ENCODE measurements around the gene ST3GAL4.

Gene ST3GAL4

DNA sequence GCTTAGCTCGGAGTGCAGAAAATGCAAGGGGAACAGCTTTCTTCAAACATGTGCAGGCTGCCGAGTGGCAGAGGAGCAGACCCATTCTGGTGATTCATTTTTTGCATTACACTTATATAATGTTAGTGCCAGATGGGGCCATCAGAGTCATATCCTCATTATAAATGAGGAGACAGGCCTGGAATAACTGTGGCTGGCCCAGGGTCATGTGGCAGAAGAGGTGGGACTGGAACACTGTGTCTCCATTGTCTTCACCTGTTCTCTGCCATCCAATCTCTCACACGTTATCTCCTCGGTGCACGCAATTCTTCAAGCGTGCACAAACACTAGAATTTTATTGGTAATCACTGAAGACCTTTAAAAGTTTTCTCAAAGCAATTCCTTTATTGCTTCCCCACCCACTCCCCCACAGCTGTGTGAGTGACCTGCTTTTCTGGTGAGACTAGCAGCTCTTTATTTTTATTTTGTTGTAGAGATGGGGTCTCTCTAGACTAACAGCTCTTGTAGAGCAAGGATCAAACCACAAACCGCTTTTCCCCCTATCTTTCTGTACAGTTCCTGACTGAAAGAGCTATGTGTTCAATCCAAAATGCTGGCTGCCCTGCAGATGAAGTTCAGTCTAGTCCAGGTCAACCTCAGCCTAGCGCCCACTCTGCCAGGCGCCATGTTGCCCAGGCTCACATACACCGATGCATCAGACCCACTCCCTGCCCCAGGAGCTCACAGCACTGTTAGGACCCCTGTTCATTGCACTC, 75.3 kb downstream of the ST3GAL4 start:
- no peak for DNase-seq

GRCh38 chr11:126431401-126432064, 76.0 kb downstream of the ST3GAL4 start:
- DNase-seq, result no peak

- DNase-seq, result no peak
Measured at GRCh38 chr11:126432065-126432461, 76.6 kb downstream of the ST3GAL4 start.

- no peak for DNase-seq
Measured at GRCh38 chr11:126432525-126432924, 77.0 kb downstream of the ST3GAL4 start.

DNA sequence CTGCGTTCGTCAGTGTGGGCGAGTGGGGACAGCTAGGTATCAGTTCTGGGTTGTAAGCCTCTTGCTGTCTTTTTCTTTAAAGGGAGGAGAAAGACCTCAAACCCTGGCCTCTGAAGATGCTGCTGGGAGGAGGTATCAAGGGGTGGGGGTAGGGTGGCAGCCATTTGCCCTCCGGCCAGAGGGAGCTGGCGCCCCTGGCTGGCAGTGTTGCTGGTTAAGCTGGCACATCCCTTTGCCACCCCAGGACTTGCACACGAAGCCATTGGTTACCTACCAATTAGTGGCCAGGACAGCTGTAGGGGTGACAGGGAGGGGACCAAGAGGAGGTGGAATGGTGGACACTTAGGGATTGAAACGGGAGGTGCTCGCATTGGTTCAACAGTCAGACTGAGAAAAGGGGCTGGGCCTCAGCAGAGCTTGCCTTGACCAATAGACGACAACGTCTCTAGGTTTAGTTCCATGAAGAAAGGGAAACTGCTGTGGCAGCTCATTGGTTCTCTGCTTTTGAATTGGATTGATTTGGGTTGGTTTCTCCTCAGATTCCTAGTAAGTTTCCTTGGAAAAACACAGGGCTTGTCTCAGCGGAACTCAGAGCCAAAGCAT, 77.9 kb downstream of the ST3GAL4 start:
- no peak for DNase-seq

- no peak for DNase-seq
Measured at GRCh38 chr11:126433989-126434949, 78.8 kb downstream of the ST3GAL4 start.

GRCh38 chr11:126434950-126435335, 79.5 kb downstream of the ST3GAL4 start:
- no peak for DNase-seq

GRCh38 chr11:126436209-126436755, 80.8 kb downstream of the ST3GAL4 start:
- DNase-seq, result no peak

DNA sequence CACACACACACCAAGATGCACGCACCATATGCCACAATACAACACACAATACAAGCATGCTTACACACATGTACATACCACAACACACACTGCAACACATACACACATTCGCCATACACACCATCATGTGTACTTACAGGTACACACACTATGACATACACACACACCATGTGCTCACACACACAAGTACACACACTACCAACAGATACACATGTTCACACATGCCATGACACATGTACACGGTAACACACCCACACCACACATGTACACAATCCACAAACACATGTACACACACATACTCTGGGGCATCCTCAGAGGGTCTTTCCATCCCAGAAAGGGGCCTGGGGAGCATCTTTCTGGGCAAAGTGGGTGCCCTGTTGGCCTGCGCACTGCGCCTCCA, 82.2 kb downstream of the ST3GAL4 start:
- no peak for DNase-seq

- no peak for DNase-seq
Measured at GRCh38 chr11:126438272-126438671, 82.8 kb downstream of the ST3GAL4 start.

- no peak for DNase-seq
Measured at GRCh38 chr11:126438691-126439090, 83.2 kb downstream of the ST3GAL4 start.

- no peak for DNase-seq
Measured at GRCh38 chr11:126440276-126440675, 84.8 kb downstream of the ST3GAL4 start.

GRCh38 chr11:126440792-126441514, 85.5 kb downstream of the ST3GAL4 start:
- peak; percentile 70 to 73 for DNase-seq

GRCh38 chr11:126443120-126443519, 87.6 kb downstream of the ST3GAL4 start:
- no peak for DNase-seq

GRCh38 chr11:126444072-126444471, 88.6 kb downstream of the ST3GAL4 start:
- no peak for DNase-seq

DNA sequence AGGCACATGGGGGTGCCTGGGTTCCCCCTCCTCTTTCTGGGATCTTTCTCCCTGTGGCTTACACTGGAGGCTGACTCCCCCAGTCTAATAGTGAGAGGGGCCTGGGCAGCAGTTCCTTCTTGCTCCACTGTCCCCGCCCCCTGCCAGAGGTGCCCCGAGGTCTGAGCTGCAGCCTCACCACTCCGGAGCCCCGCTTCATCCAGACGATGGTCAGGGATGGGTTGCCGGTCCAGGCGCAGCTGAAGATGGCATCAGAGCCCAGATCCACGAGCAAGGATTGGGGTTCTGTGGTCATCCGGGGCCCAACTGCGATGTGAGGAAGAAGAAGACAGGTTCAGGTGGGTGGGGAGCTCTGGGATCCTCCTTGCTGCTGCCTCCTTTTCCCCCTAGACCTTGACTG, 91.1 kb downstream of the ST3GAL4 start:
- no peak for DNase-seq

DNA sequence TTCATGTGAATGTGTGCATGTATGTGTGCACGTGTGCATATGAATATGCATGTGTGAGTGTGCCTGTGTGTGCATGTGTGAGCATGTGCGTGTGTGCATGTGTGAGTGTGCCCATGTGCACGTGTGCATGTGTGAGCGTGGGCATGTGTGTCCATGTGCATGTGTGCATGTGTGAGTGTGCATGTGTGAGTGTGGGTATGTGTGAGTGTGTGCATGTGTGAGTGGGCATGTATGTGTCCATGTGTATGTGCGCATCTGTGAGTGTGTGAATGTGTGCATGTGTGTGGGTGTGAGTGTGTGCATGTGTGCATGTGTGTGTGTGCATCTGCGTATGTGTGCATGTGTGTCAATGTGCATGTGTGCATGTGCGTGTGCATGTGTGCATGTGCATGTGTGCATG, 94.7 kb downstream of the ST3GAL4 start:
- DNase-seq, result no peak

- no peak for DNase-seq
Measured at GRCh38 chr11:126450806-126451205, 95.3 kb downstream of the ST3GAL4 start.

DNA sequence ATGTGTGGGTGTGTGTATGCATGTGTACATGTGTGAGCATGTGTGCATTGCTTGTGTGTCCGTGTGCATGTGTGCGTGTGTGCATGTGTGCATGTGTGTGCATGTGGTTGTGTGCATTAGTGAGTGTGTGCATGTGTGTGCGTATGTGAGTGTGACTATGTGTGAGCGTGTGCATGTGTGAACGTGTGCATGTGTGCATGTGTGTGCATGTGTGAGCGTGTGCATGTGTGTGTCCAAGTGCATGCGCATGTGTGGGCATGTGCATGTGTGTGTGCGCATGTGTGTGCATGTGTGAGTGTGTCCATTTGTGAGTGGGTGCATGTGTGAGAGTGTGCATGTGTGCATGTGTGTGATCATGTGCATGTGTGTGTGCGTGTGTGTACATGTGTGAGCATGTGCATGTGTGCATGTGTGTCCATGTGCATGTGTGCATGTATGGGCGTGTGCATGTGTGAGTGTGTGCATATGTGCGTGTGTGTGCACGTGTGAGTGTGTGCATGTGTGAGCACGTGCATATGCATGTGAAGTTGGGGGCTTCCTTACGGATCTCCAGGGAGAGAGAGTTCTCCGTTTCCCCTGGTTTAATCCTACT, 95.8 kb downstream of the ST3GAL4 start:
- DNase-seq, result no peak

- DNase-seq, result no peak
Measured at GRCh38 chr11:126452241-126453101, 97.0 kb downstream of the ST3GAL4 start.

DNA sequence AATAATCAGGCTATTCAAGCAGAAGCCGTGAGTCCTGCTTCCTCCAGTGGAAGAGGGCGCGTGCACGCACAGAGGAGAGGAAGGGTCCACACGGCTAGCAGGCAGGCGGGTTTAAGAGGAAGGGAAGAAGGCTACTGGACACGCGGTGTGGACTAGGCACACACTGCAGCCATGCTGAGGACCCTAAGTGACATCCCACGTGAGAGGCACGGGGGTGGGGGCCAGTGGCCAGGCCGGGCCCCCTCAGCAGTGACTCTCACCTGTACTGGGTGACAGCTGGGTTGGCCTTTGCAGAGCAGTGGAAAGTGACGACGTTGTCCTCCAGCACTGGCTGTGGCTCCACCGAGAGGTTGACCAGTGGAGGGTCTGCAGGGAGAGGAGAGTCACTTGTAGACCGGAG, 100.6 kb downstream of the ST3GAL4 start:
- DNase-seq, result no peak
